Stimulated activated CD8-positive, alpha-beta memory T cell treated with anti-CD3 and anti-CD28 coated beads, Interleukin-12 subunit alpha, Interleukin-12 subunit beta, amount 100 ng/mL, for 24 hours (primary cell): ENCODE measurements around the gene GYPB.
"Not testable (repeated sequence)": the region's sequence is repeated elsewhere in the genome, so short reads cannot be mapped to it uniquely, and the experiment has no call there.

Source experiments
- DNase-seq: peaks from one replicate; pipeline ENCODE4 v3.0.0-alpha.2; 2020; ENCODE audit errors: extremely low read depth

The GYPB gene

GRCh38 chr4:144014808-144015207 is 4.4 kb downstream of the GYPB start:
- DNase-seq: no peak

GRCh38 chr4:144008602-144009001 is 10.6 kb downstream of the GYPB start:
- DNase-seq: not testable (repeated sequence)

GRCh38 chr4:144007960-144008359 is 11.2 kb downstream of the GYPB start:
- DNase-seq: not testable (repeated sequence)

- DNase-seq: not testable (repeated sequence)
Measured at GRCh38 chr4:144006200-144006803, 12.9 kb downstream of the GYPB start.

- DNase-seq: not testable (repeated sequence)
Measured at GRCh38 chr4:144005558-144005953, 13.6 kb downstream of the GYPB start.

- DNase-seq: not testable (repeated sequence)
Measured at GRCh38 chr4:144004868-144005557, 14.2 kb downstream of the GYPB start.

- not testable (repeated sequence) for DNase-seq
Measured at GRCh38 chr4:144003890-144004265, 15.3 kb downstream of the GYPB start.

GRCh38 chr4:144003205-144003889 is 15.8 kb downstream of the GYPB start:
- not testable (repeated sequence) for DNase-seq

GRCh38 chr4:144000331-144000995 is 18.7 kb downstream of the GYPB start:
- DNase-seq: not testable (repeated sequence)

- DNase-seq: not testable (repeated sequence)
Measured at GRCh38 chr4:143996193-143996592, 23.0 kb downstream of the GYPB start.

GRCh38 chr4:143991761-143992160 is 27.4 kb downstream of the GYPB start:
- DNase-seq: not testable (repeated sequence)

- DNase-seq: not testable (repeated sequence)
Measured at GRCh38 chr4:143990717-143991116, 28.5 kb downstream of the GYPB start.

GRCh38 chr4:143986180-143986579 is 33.0 kb downstream of the GYPB start:
- DNase-seq: no peak

- not testable (repeated sequence) for DNase-seq
Measured at GRCh38 chr4:143980776-143981175, 38.4 kb downstream of the GYPB start.

GRCh38 chr4:143975527-143975926 is 43.7 kb downstream of the GYPB start:
- DNase-seq: not testable (repeated sequence)

GRCh38 chr4:143974021-143974420 is 45.2 kb downstream of the GYPB start:
- not testable (repeated sequence) for DNase-seq

- DNase-seq: no peak
Measured at GRCh38 chr4:143961075-143961474, 58.1 kb downstream of the GYPB start.

GRCh38 chr4:143955306-143955705 is 63.9 kb downstream of the GYPB start:
- not testable (repeated sequence) for DNase-seq

GRCh38 chr4:143951458-143951972 is 67.7 kb downstream of the GYPB start:
- not testable (repeated sequence) for DNase-seq

- not testable (repeated sequence) for DNase-seq
Measured at GRCh38 chr4:143950967-143951366, 68.2 kb downstream of the GYPB start.

GRCh38 chr4:143950185-143950584 is 69.0 kb downstream of the GYPB start:
- DNase-seq: not testable (repeated sequence)

- DNase-seq: not testable (repeated sequence)
Measured at GRCh38 chr4:143947493-143947892, 71.7 kb downstream of the GYPB start.
